HCT116 (cell line): ENCODE measurements around the gene TCERG1L. TPM values are rescaled to one million over a fixed set of nuclear protein-coding genes. Genes with fewer than 3 reads are reported as not detected.

Experiments
- ATAC-seq: fragments of 200-7000 bp; cut with Tn5 transposase; 2 replicates; pipeline ENCODE4 v1.9.1; 2020; ENCODE audit warnings: mild to moderate bottlenecking, moderate library complexity
- BruUV-seq: library from RNA; stranded (reverse); fragments of 400-500 nt; replicated peaks from 2 replicates; lab custom pipeline; 2021; lab: Mats Ljungman, UMichigan
- CTCF ChIA-PET: fragments of 300-600 bp; sonication (Branson Sonifier 250); formaldehyde crosslinking; loops from one replicate; lab custom pipeline; 2021; ENCODE audit warnings: antibody characterized with exemption; lab: Charles Lee
- POLR2A ChIA-PET: fragments of 300-600, 350-600 bp; sonication (Branson Sonifier 250); formaldehyde crosslinking; loops from one replicate; lab custom pipeline; 2021; ENCODE audit warnings: antibody characterized with exemption; lab: Charles Lee
- RAD21 ChIA-PET, 2 experiments: fragments of 300-600 bp; sonication (Branson Sonifier 250); formaldehyde crosslinking; loops; one replicate each; lab custom pipeline; 2023; ENCODE audit warnings: low total read pairs in 2 of 2; ENCODE audit not compliant: uncharacterized antibody in 2 of 2, unreplicated experiment in 2 of 2, low non-redundant PET in 1 of 2; lab: Charles Lee
- DNase-seq: peaks from one replicate; pipeline ENCODE4 v3.0.0-alpha.2; 2010; ENCODE audit warnings: low read depth, low spot score
- H2AFZ ChIP-seq: fragments of 200-600 bp; shearing (Covaris generic), sonication (generic); 2 replicates; pipeline ENCODE4 v1.6.1; 2017; ENCODE audit warnings: low read depth, mixed run types, mixed read lengths, antibody characterized with exemption, low read length; ENCODE audit not compliant: poor library complexity, severe bottlenecking
- H3K27ac ChIP-seq: 2 replicates; pipeline ENCODE4 v1.5.1; 2012; ENCODE audit warnings: low read depth, low read length
- H3K27me3 ChIP-seq: fragments of 200-600 bp; sonication (generic); 2 replicates; pipeline ENCODE4 v1.6.1; 2016; ENCODE audit warnings: mixed run types, low read length, mixed read lengths; ENCODE audit not compliant: insufficient read depth
- H3K36me3 ChIP-seq, 2 experiments: fragments of 200-500 bp in 1 of 2; fragments of 200-600 bp in 1 of 2; sonication (Bioruptor generic) in 1 of 2; sonication (generic) in 1 of 2; 2 replicates each; pipeline versions ENCODE4 v1.5.1 to v1.6.1; 2014 to 2016; ENCODE audit warnings: low read length in 2 of 2, inconsistent platforms in 1 of 2, mixed read lengths in 1 of 2, mixed run types in 1 of 2; ENCODE audit not compliant: insufficient read depth in 2 of 2, control insufficient read depth in 1 of 2
- H3K4me1 ChIP-seq, 2 experiments: fragments of 200-600 bp in 1 of 2; sonication (generic) in 1 of 2; 2 replicates each; pipeline versions ENCODE4 v1.5.1 to v1.6.1; 2012 to 2017; ENCODE audit warnings: low read length in 2 of 2, inconsistent platforms in 1 of 2, mild to moderate bottlenecking in 1 of 2, mixed read lengths in 1 of 2, mixed run types in 1 of 2, moderate library complexity in 1 of 2; ENCODE audit not compliant: insufficient read depth in 2 of 2, control insufficient read depth in 1 of 2
- H3K4me2 ChIP-seq: fragments of 200-600 bp; sonication (generic); 2 replicates; pipeline ENCODE4 v1.6.1; 2017; ENCODE audit warnings: mixed run types, low read length, mixed read lengths
- H3K4me3 ChIP-seq, 2 experiments: fragments of 200-600 bp in 1 of 2; sonication (generic) in 1 of 2; replicated peaks in 1 of 2; 2 replicates each; pipeline ENCODE4 v1.5.1; 2011 to 2016; ENCODE audit warnings: low read length in 2 of 2, control low read depth in 1 of 2, low read depth in 1 of 2, mild to moderate bottlenecking in 1 of 2, mixed read lengths in 1 of 2, mixed run types in 1 of 2
- H3K79me2 ChIP-seq: fragments of 200-600 bp; sonication (generic); 2 replicates; pipeline ENCODE4 v1.6.1; 2017; ENCODE audit warnings: mild to moderate bottlenecking, mixed run types, low read length, moderate library complexity, mixed read lengths; ENCODE audit not compliant: insufficient read depth
- H3K9ac ChIP-seq: fragments of 200-600 bp; sonication (generic); 2 replicates; pipeline ENCODE4 v1.6.1; 2016; ENCODE audit warnings: low read length, mixed read lengths
- H3K9me2 ChIP-seq: fragments of 200-600 bp; sonication (generic), shearing (Covaris generic); 2 replicates; pipeline ENCODE4 v1.6.1; 2017; ENCODE audit warnings: mixed run types, mild to moderate bottlenecking, moderate library complexity; ENCODE audit not compliant: insufficient read depth
- H3K9me3 ChIP-seq, 2 experiments: fragments of 200-500 bp in 1 of 2; fragments of 200-600 bp in 1 of 2; sonication (Bioruptor generic) in 1 of 2; sonication (generic) in 1 of 2; 2 replicates each; pipeline ENCODE4 v1.6.1; 2014 to 2017; ENCODE audit warnings: low read length in 2 of 2, mixed read lengths in 2 of 2, inconsistent platforms in 1 of 2, low read depth in 1 of 2, mild to moderate bottlenecking in 1 of 2, mixed run types in 1 of 2, moderate library complexity in 1 of 2; ENCODE audit not compliant: control insufficient read depth in 1 of 2, insufficient read depth in 1 of 2
- H4K20me1 ChIP-seq: fragments of 200-600 bp; sonication (generic), shearing (Covaris generic); 2 replicates; pipeline ENCODE4 v1.6.1; 2017; ENCODE audit warnings: mixed run types, mild to moderate bottlenecking, moderate library complexity; ENCODE audit not compliant: insufficient read depth
- CBX3 ChIP-seq: IDR thresholded peaks from 2 replicates; pipeline ENCODE4 v1.6.1; 2012; ENCODE audit warnings: low read depth
- EGR1 ChIP-seq: IDR thresholded peaks from 2 replicates; pipeline ENCODE4 v1.6.1; 2012; ENCODE audit warnings: low read depth
- EZH2 ChIP-seq: fragments of 200-600 bp; sonication (generic); IDR thresholded peaks from 2 replicates; pipeline ENCODE4 v1.6.1; 2017; ENCODE audit warnings: antibody characterized with exemption, mixed run types
- EZH2phosphoT487 ChIP-seq: fragments of 200-600 bp; IDR thresholded peaks from 2 replicates; pipeline ENCODE4 v1.6.1; 2018; ENCODE audit warnings: antibody characterized with exemption, borderline replicate concordance
- JUND ChIP-seq: IDR thresholded peaks from 2 replicates; pipeline ENCODE4 v1.6.1; 2012
- POLR2AphosphoS5 ChIP-seq: IDR thresholded peaks from 2 replicates; pipeline ENCODE4 v1.6.1; 2011; ENCODE audit warnings: mild to moderate bottlenecking, low read depth, low read length, moderate library complexity
- RAD21 ChIP-seq: IDR thresholded peaks from 2 replicates; pipeline ENCODE4 v1.6.1; 2012; ENCODE audit warnings: low read depth, mild to moderate bottlenecking
- SRF ChIP-seq: IDR thresholded peaks from 2 replicates; pipeline ENCODE4 v1.6.1; 2012; ENCODE audit warnings: low read depth
- YY1 ChIP-seq: IDR thresholded peaks from 2 replicates; pipeline ENCODE4 v1.6.1; 2011; ENCODE audit warnings: low read length, low read depth, moderate library complexity, mild to moderate bottlenecking; ENCODE audit not compliant: insufficient replicate concordance; ENCODE audit errors: extremely low read depth
- ZFX ChIP-seq: fragments of 450-650 bp; IDR thresholded peaks from 2 replicates; pipeline ENCODE4 v1.6.1; 2017
- ZNF274 ChIP-seq: fragments of 200-500 bp; sonication (Bioruptor generic); IDR thresholded peaks from 2 replicates; pipeline ENCODE4 v1.6.1; 2014; ENCODE audit warnings: mild to moderate bottlenecking, low read depth, low read length, inconsistent platforms
- intact Hi-C: fragments of 100-400 bp; cut with micrococcal nuclease; formaldehyde crosslinking; loops from 2 replicates; pipeline ENCODE4 v1.10.0; 2022
- total RNA-seq: library from RNA; stranded (reverse); gene quantifications from one replicate; pipeline ENCODE4 v1.2.1, GENCODE V29; 2021; ENCODE audit not compliant: unreplicated experiment
- TF ChIP-seq, protein P1 (sequence below): IDR thresholded peaks from 2 replicates; pipeline ENCODE4 v1.6.1; 2012
- TF ChIP-seq, protein P2 (sequence below): IDR thresholded peaks from 2 replicates; pipeline ENCODE4 v1.6.1; 2012
- TF ChIP-seq, protein P3 (sequence below): IDR thresholded peaks from 2 replicates; pipeline ENCODE4 v1.6.1; 2011; ENCODE audit warnings: mild to moderate bottlenecking, low read length, moderate library complexity; ENCODE audit not compliant: insufficient replicate concordance; ENCODE audit errors: extremely low read depth
- TF ChIP-seq, protein P4 (sequence below): IDR thresholded peaks from 2 replicates; pipeline ENCODE4 v1.6.1; 2012; ENCODE audit warnings: low read depth

TCERG1L gene
- total RNA-seq, 1 experiment from 2014 or later = not detected

DNA sequence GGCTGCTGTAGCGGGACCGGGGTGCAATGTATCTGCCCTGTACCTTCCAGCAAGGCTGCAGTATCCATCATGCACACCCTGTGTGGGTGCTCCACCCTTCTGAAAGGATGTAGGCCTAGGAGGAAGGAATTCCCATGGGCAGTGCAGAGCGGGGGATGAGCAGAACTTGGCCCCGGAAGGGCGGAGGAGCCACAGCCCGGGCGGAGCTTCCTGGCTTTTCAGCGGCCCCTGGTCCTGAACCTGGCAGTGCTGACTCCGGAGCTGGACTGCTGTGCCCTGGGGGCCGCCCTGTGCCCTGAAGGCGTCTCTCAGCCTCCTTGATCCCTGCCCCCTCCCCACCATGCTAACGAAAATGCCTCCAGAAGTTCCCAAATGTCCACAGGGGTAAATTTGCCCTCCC, 175.8 kb downstream of the TCERG1L start:
- DNase-seq = no peak
- CTCF ChIA-PET = no interaction called here

More for the DNA sequence above, 175.8 kb downstream of the TCERG1L start:
- no peaks in the 10 kb centered on the region for H3K36me3 ChIP-seq
- H3K4me1 ChIP-seq = no peaks in the 10 kb centered on the region
- H3K27me3 ChIP-seq = no peaks in the 10 kb centered on the region
- POLR2A ChIA-PET = no interaction called here
- no peaks in the 10 kb centered on the region for H3K9me3 ChIP-seq
- ATAC-seq = no peak
- intact Hi-C loops = no loop called here
- H3K9ac ChIP-seq = no peak overlapping the region
- RAD21 ChIA-PET = no interaction called here
- TF ChIP-seq RAD21 (no peak), EGR1 (no peak), POLR2AphosphoS5 (no peak), YY1 (no peak), SRF (no peak), EZH2 (no peak), EZH2phosphoT487 (no peak), CBX3 (no peak), ZNF274 (no peak), ZFX (no peak), JUND (no peak)
- TF ChIP-seq, protein P1, sequence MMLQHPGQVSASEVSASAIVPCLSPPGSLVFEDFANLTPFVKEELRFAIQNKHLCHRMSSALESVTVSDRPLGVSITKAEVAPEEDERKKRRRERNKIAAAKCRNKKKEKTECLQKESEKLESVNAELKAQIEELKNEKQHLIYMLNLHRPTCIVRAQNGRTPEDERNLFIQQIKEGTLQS = no peak
- TF ChIP-seq, protein P2, sequence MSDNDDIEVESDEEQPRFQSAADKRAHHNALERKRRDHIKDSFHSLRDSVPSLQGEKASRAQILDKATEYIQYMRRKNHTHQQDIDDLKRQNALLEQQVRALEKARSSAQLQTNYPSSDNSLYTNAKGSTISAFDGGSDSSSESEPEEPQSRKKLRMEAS = no peak
- TF ChIP-seq, protein P3, sequence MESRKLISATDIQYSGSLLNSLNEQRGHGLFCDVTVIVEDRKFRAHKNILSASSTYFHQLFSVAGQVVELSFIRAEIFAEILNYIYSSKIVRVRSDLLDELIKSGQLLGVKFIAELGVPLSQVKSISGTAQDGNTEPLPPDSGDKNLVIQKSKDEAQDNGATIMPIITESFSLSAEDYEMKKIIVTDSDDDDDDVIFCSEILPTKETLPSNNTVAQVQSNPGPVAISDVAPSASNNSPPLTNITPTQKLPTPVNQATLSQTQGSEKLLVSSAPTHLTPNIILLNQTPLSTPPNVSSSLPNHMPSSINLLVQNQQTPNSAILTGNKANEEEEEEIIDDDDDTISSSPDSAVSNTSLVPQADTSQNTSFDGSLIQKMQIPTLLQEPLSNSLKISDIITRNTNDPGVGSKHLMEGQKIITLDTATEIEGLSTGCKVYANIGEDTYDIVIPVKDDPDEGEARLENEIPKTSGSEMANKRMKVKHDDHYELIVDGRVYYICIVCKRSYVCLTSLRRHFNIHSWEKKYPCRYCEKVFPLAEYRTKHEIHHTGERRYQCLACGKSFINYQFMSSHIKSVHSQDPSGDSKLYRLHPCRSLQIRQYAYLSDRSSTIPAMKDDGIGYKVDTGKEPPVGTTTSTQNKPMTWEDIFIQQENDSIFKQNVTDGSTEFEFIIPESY = no peak
- TF ChIP-seq, protein P4, sequence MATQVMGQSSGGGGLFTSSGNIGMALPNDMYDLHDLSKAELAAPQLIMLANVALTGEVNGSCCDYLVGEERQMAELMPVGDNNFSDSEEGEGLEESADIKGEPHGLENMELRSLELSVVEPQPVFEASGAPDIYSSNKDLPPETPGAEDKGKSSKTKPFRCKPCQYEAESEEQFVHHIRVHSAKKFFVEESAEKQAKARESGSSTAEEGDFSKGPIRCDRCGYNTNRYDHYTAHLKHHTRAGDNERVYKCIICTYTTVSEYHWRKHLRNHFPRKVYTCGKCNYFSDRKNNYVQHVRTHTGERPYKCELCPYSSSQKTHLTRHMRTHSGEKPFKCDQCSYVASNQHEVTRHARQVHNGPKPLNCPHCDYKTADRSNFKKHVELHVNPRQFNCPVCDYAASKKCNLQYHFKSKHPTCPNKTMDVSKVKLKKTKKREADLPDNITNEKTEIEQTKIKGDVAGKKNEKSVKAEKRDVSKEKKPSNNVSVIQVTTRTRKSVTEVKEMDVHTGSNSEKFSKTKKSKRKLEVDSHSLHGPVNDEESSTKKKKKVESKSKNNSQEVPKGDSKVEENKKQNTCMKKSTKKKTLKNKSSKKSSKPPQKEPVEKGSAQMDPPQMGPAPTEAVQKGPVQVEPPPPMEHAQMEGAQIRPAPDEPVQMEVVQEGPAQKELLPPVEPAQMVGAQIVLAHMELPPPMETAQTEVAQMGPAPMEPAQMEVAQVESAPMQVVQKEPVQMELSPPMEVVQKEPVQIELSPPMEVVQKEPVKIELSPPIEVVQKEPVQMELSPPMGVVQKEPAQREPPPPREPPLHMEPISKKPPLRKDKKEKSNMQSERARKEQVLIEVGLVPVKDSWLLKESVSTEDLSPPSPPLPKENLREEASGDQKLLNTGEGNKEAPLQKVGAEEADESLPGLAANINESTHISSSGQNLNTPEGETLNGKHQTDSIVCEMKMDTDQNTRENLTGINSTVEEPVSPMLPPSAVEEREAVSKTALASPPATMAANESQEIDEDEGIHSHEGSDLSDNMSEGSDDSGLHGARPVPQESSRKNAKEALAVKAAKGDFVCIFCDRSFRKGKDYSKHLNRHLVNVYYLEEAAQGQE = no peak
- TF ChIP-seq, all 23 proteins: peak for 0
- Histone ChIP-seq H4K20me1 (no peaks in the 10 kb centered on the region), H3K79me2 (no peaks in the 10 kb centered on the region), H3K9me2 (no peaks in the 10 kb centered on the region), H3K27ac (no peak overlapping the region), H3K4me3 (no peak overlapping the region), H2AFZ (no peak overlapping the region), H3K4me2 (no peak overlapping the region)
- no TSS peak for BruUV-seq
